Islet precursor cell (in vitro differentiated cells): Measurements from ENCODE around the gene DSE.
A peak's percentile ranks its signal among the peaks of the same experiment; 100 is the strongest.
"Not testable (repeated sequence)": the region's sequence is repeated elsewhere in the genome, so short reads cannot be mapped to it uniquely, and the experiment has no call there.

ENCODE experiments used
- DNase-seq: peaks from one replicate; pipeline ENCODE4 v3.0.0-alpha.2; 2018

DSE gene

DNA sequence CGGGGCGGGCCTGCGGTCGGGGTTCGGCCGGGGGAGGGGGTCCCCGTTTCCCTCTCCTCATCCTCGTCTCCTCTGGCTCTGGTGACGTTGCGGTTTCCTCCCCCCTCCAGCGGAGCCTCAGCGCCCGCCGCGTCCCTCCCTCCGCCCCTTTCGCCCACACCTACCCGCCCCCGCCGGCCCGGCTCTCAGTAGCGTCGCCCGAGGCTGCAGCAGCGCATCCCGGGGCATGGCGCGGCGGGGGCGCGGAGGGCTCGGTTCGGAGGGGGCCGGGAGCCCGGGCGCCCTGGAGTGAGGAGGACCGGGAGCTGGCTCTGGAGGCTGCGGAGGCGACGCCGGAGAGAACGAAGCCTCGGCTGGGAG, at the start of gene DSE:
Gene DSE (plus strand): TSS at position 188 of the 360 bp plus-strand sequence. CDS start 28,304 bp downstream, outside the sequence.
- DNase-seq: peak; percentile 83

DNA sequence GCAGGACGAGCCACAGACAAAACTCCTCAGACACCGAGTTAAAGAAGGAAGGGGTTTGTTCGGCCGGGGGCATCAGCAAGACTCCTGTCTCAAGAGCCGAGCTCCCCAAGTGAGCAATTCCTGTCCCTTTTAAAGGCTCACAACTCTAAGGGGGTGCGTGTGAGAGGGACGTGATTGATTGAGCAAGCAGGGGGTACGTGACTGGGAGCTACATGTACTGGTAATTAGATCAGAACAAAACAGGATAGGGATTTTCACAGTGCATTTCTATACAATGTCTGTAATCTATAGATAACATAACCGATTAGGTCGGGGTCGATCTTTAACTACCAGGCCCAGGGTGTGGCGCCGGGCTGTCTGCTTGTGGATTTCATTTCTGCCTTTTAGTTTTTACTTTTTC, 48.8 kb upstream of the DSE start:
- not testable (repeated sequence) for DNase-seq

DNA sequence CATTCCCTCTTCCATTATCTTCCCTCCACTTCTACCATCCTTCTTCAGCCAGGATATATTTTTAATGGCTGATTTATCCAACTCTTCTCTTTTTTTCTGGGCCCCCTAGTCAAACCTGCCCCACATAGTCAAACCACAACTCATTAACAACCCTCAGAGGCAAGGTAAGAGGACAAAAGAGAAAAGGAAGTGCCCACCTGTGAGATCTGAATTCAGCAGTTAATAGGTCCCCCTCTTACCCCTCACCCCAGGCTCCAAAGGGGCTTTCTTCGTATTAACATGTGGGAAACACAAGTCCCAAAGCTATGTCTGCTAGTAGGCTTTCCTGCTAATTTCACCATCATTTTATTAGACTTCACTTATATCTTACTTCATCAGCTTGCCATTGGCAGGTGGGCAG, 46.9 kb upstream of the DSE start:
- DNase-seq: no peak

DNA sequence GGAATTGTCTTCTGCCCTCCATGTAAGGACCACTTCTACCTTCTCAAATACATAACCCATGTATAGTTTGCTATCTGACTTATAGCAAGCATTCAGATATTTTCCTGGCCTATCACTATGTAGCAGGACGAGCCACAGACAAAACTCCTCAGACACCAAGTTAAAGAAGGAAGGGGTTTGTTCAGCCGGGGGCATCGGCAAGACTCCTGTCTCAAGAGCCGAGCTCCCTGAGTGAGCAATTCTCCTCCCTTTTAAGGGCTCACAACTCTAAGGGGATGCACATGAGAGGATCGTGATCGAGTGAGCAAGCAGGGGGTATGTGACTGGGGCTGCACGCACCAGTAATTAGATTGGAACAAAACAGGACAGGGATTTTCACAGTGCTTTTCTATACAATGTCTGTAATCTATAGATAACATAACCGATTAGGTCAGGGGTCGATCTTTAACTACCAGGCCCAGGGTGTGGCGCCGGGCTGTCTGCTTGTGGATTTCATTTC, 45.1 kb upstream of the DSE start:
- not testable (repeated sequence) for DNase-seq

DNA sequence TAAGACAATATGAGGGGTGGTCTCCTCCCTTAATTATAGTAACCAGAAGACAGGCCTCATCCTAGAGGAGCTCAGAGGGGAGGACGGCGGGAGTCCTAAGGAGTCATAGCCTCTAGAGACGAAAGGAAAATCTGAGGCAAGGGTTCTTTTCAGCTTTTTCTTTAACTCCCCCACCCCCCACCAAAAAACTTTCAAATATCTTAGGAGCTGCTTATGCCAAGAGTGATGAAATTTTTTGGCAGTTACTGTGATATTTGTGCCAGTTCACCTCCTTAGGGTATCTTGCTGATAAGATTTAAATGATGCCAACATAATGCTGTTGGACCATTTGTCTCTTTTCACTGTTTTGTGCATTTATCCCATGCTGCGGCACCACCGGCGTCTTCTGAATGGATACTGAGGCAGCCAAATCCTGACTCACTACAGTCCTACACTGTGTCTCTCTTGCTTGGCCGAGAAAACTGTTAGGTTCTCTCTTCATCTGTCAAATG, 44.5 kb upstream of the DSE start:
- DNase-seq: no peak

DNA sequence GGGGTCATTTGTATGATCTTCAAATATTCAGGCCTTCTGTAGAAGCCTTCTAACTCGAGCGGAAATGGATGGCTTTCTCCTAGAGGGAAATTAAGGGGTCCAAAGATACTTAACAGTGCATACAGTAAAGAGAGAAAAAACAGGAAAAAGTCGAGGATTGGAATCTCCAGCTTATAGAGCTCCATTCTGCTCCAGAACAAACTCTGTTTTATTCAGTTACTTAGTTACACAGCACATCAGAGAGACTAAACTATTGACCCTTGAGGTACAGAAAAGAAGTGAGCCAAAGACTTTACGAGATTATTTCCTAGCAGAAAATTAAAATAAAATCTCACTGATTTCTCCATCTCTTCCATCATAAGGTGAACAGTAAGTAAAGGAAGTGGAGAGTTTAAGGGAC, 43.8 kb upstream of the DSE start:
- DNase-seq: no peak

DNA sequence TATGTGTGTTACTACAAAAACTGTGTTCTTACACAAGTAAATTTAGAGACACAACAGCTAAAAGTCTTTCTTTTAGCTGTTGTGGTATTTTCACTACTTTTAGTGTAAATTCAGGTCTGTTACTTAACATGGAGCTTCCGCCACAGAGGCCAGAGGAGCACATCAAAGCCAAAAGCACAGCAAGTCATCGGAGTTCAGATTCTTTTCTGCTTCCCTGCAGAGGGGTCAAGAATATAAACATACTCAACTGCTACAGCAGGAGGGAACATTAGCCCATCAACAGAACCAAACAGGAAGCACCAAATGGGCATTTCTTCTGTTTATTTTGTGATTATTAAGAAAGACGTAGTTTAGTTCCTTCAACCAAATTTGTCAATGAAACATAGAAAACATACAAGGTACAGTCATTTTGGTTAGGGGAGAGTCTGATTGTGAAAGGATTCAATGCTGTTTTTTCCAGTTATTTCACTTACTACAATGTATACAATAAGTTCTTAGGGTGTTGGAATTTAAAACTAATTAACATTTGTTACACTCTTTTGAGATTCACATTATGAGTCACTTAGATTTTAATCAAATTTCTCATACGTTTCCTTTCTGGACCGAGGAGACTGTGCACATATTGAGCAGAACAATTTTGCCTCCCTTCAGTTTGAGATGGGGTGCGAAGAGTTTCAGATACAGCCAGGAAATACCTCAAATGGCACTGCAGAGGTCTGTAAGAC, 42.8 kb upstream of the DSE start:
- no peak for DNase-seq

DNA sequence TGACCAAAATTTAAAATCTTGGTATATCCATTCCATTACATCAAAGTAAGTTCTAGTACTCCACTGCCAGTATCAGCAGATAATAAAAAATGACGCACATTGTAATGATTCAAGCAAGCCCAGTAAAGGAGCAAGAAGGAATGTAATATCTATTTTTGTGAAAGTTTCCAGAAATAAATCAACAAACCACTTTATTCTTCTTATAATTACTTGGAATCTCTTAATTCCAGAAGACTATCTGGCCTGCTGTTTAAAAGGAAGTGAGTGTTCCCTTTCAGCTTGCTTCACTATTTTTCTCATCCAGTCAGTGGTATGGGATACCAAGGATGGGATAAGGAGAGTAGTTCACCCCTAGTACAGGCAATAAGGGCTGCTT, 42.2 kb upstream of the DSE start:
- no peak for DNase-seq

DNA sequence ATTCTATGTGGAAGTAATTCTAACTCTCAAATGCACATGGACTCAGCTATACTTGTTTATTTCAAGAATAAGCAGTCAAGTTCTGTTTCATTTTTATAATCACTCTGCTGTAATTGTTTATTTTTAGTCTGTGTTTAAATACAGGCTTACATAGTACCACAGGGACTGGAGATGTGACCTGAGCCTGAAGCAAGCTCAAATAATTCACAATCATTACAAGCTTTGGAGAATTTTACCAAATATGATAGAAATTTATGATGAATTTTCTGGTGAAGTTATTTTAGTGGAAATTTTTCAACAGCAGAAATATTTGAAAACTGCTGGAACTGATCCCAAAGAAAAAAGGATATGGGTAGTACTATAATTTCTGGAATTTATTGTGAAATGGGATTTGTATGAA, 41.6 kb upstream of the DSE start:
- no peak for DNase-seq

DNA sequence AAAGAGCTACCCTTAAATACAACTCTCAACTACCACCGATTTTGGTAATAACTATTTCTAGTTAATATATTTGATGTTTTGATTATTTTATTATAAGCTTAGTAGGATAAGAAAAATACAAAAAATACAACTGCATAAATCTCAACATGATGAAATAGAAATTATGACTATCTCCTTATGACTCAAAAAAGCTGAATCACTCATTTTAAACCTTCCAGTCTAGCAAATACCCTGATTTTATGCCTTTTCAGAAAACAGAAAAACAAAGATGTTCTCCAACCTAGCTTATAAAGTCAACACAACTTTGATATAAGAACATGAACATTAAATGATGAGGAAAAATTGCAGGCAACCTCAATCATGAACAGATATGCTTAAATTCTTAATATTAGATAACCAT, 40.2 kb upstream of the DSE start:
- no peak for DNase-seq

DNA sequence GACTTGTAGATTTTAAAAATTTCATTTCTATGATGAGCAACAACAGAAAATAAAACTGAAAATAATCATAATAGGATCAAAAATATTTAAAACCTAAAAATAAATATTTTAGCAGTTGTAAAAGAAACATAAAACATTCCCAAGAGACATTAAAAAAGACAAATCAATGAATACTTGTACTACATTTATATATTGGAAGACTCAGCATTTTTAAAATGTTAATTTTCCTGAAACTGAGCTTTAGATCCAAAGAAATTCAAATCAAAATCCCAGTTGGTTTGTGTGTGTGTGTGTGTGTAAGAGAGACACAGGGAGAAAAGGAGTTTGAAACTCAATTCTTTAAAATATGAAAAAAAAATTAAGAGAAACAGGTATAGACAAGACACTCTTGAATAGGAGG, 38.7 kb upstream of the DSE start:
- DNase-seq: no peak

DNA sequence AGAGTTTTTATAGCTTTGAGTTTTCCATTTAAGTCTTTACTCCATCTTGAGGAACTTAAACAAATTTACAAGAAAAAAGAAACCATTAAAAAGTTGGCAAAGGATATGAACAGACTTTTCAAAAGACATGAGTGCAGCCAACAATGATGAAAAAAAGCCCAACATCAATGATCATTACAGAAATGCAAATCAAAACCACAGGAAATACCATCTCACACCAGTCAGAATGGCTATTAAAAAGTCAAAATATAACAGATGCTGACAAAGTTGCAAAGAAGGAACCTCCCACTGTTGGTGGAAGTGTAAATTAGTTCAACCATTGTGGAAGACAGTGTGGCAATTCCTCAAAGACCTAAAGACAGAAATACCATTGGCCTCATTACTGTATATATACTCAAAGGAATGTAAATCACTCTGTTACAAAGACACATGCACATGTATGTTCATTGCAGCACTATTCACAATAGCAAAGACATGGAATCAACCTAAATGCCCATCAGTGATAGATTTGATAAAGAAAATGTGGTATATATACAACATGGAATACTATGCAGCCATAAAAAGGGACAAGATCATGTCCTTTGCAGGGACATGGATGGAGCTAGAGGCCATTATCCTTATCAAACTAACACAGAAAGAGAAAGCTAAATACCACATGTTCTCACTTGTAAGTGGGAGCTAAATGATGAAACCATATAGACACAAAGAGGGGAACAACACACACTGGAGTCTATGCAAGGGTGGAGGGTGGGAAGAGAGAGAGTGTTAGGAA, 35.9 kb upstream of the DSE start:
- DNase-seq: not testable (repeated sequence)

DNA sequence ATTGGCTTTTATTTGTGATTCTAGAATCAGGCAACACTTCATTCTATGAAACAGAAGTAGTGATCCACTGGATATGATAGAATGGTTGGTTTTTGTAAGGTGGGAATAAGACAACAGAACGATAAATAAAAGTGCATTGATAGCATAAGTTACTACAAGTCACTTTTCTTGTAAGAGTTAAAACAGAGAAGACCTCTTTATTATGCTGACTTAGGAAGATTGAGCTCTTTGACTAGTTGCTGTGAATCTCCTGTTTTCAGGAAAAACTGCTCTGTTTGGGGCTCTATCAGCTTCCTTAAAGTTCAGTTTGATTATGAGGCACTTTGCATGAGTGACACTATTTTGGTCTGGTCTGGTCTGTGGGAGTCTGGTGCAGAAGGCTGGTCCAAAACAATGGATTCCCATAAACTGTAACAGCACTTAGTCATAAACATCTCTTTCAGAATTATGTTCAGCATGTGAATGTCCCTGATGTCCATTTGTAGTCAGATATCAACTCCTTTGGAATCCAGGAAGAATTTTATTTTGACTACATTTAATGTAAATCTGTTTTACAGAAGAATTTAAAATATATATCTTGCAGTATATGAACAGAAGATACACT, 35.0 kb upstream of the DSE start:
- no peak for DNase-seq

DNA sequence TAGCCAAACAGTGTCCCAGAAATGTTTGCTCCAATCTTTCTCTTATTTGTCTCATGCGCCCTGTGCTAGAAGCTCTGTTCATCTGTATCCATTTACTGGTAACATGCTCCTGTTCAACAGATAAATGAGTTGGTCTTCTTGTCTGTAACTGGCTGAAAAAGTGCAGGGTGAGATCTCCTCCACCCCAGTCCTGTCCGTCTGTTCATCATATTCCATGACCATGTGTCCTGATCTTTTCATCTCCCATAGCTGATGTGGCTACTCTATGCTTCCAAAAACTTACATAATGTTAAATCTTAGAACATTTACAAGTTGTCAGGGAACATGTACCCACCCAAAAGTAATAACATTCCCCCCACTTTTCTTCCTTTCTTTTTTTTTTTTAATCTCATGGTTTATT, 31.8 kb upstream of the DSE start:
- DNase-seq: no peak

DNA sequence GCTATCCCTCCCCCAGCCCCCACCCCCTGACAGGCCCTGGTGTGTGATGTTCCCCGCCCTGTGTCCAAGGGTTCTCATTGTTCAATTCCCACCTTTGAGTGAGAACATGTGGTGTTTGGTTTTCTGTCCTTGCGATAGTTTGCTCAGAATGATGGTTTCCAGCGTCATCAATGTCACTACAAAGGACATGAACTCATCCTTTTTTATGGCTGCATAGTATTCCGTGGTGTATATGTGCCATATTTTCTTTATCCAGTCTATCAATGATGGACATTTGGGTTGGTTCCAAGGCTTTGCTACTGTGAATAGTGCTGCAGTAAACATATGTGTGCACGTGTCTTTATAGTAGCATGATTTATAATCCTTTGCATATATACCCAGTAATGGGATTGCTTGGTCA, 30.1 kb upstream of the DSE start:
- DNase-seq: not testable (repeated sequence)

DNA sequence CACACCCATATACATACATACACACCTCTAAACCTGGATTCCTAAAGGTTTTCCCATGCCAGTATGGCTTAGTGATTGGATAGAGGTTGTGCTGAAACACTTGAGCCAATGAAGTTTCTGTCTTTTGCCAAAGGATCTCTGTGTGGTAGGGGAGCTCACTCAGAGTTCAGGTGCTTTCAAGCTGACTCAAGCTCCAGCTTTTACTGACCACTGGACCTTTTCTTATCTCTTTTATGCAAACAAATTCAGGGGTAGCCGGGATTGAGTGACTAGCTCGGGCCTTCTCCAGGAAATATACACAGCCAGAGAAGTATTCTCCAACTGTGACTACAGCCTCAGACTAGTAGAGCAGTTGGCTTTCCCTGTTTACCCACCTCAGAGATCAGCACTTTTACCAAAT, 21.5 kb upstream of the DSE start:
- no peak for DNase-seq

DNA sequence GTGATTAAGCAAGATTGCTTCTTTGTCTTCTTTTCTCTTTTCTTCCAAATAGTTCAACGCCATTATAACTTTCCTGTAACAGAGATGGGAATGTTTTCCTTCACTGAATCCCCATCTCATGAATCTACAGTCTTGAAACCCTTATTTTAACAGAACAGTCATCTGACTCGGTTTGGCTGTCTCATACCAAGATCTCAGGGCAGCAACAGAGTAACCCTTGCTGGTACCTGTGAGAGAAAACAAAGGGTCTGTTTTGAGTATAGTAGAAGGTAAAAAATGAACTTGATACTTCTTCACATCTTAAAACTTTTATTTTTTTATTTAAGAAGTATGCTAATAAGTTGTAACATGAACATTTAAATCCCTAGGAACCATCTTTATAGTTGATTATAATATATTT, 19.6 kb upstream of the DSE start:
- no peak for DNase-seq

DNA sequence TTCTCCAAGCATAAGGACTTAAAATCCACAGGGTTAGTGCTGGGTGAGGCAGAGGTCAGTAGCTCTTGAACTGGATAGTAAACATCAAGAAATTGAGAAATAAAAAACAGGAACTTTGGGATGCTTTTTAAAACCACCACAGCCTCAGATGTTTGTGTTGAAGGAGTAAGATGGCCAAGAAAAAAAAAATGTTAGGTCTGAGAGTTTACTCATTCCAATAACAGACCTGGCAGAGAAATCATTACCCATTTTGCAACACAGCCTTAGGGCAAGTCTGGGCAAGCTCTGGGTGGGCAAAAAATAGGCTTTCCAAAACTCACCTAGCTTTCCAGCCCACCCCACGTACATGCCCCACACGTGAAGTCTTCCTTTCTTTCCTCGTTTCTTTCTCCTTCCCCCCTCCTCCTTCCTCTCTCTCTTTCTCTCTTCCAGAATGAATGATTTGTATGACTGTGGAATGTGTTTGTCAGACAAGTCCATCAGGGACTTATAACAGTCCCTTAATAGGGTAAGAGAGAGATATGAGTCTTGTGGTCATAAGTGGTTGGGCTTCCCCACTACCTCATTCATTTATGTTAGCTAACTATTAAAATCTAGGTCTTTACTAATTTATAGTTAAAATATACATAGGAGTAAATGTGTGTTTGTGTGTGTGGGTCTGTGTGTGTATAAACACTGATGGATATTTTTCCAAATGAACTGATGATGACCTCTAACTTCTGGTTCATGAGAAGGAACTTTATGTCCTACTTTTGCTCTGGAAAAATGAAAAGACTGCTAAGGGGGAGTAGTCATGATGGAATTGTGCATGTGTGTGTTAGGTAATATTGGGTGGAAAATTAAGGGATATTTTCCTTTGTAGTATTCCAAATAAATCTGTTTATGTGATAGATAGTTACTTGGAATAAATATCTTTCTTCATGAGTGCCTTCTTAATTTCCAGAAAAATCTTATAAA, 18.0 kb upstream of the DSE start:
- no peak for DNase-seq

DNA sequence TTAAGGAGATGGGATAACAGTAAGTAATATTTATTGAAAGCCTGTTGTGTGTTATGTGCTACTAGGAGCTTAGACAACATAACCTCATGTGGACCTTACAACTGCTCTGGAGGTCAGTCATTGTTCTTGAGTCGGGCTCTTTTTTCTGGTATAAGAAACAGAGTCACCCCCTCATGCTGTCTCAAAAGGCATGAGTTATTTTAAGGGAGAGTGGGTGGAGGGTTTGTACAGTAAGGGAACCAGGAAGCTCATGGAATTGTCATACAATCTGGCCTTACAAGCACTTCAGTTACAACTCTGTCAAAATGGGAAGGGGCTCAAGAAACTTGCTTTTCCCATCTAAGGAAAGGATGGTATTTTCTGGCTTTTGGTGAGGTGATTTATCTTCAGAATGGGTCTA, 16.5 kb upstream of the DSE start:
- no peak for DNase-seq

DNA sequence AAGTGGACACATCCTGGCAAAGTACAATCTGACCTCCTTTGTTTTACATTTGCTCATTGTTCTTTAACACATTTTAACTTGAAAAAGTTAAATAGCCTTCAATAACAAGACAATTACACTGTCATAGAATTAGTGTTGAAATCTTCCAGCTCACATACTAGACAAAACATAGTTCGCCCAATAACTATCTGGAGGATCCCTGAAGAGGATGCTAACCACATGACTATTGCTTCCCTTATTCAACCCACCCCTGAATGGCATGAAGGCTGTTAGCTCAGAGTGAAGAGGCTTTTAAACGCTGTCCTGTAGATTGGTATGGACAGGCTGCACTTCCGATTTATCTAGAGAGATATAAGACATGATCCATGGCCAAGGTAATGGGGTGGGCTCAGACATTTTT, 15.0 kb upstream of the DSE start:
- no peak for DNase-seq

DNA sequence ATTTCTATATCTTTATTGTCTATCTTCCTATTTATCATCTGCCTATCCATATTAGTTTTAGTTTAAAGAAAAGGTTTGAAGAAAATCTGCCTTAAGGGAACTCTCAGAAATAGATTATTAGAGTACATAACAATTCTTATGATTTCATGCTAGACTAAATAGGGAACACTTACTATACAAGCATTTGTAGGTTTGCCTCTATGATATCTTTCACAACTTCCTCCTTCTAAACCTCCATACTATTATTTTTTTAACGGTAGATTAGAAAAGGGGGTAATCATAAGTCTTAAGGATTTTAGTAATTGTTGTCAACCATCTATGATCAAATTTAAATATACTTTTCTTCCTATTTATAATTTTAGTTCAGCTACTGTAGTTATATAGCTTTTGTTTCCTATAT, 11.6 kb upstream of the DSE start:
- DNase-seq: no peak

DNA sequence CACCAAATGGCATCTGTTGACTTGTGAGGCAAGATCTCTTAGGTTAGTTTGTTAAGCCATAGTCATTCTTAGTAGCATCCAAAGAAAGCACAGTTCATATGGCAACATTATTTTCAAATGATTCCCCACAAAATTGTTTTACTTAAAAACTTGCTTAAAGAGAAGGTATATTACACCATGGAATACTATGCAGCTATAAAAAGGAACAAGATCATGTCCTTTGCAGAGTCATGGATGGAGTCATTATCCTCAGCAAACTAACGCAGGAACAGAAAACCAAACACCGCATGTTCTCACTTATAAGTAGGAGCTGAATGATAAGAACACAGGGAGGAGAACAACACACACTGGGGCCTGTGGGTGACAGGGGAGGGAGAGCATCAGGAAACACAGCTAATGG, 10.9 kb upstream of the DSE start:
- no peak for DNase-seq

DNA sequence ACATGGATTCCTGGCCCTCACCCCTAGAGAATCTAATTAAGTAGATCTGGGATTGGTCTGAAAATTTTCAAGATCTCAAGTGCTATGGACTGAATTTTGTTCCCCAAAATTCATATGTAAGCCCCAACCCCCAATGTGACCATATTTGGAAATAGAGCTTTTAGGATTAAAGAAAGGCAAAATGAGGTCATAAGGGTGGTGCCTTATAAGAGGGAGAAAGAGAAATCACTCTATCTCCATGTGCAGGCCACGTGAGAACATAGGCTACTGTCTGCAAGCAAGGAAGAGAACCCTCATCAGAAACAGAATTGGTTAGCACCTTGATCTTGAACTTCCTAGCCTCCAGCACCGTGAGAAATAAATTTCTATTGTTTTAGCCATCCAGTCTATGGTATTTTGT, 8.5 kb upstream of the DSE start:
- no peak for DNase-seq
